ENCODE data around the gene NAA20.

Gene NAA20

DNA sequence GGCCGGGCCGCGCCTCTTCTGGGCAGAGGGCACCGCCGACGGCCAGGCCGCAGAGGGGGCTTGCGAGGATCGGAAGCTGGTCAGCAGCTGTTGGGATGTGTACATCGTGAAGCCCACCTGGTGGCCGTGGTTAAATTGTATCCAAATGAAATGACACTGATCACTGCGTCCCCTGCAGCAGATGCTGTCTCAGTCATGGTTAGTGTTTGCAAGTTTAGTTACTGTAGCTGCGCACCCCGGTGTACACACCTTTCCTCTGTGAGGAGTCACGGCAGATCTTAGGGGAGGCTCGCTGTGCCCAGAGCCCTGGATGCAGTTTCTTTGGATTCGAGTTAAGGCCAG, 653 bp downstream of the NAA20 start:
- DNase-seq (ENCODE audit: extremely low read depth, insufficient read length) = no peak
- Histone ChIP-seq H3K4me3 (replicated peaks; ENCODE audit: low read depth, low read length) (peak overlapping the region; percentile 96), H3K36me3 (ENCODE audit: control insufficient read depth, insufficient read depth, low read length) (peaks cover 1% of the 10 kb centered on the region; the same call in 1 of the 2 replicates), H3K27me3 (replicated peaks; ENCODE audit: control insufficient read depth, insufficient read depth, low read length) (no peaks in the 10 kb centered on the region)
- TF ChIP-seq, protein P1, sequence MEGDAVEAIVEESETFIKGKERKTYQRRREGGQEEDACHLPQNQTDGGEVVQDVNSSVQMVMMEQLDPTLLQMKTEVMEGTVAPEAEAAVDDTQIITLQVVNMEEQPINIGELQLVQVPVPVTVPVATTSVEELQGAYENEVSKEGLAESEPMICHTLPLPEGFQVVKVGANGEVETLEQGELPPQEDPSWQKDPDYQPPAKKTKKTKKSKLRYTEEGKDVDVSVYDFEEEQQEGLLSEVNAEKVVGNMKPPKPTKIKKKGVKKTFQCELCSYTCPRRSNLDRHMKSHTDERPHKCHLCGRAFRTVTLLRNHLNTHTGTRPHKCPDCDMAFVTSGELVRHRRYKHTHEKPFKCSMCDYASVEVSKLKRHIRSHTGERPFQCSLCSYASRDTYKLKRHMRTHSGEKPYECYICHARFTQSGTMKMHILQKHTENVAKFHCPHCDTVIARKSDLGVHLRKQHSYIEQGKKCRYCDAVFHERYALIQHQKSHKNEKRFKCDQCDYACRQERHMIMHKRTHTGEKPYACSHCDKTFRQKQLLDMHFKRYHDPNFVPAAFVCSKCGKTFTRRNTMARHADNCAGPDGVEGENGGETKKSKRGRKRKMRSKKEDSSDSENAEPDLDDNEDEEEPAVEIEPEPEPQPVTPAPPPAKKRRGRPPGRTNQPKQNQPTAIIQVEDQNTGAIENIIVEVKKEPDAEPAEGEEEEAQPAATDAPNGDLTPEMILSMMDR (IDR thresholded peaks at IDR 0.05; ENCODE audit: insufficient read depth, low read length, poor library complexity, severe bottlenecking) = no peak

DNA sequence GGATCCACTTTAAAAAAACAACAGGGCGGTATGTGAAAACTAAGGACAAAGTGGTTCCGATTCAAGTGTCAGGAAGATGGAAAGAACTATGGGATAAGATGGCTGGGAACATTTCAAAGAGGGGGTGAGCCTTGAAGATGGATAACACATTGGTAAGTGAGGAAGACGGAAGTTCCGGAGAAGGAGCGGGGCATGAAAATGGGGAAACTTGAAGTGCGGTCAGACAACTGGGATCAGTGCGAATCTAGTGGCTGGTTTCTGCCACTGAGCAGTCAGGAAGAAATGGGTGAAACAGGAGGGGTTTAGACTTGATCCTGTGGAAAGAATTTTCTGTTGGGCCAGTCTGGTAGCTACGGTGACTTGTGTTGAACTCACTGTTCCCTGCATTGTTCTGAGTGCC, 1.2 kb downstream of the NAA20 start:
- TF ChIP-seq, protein P1 (IDR thresholded peaks at IDR 0.05; ENCODE audit: insufficient read depth, low read length, poor library complexity, severe bottlenecking) = no peak
- Histone ChIP-seq H3K27me3 (replicated peaks; ENCODE audit: control insufficient read depth, insufficient read depth, low read length) (no peaks in the 10 kb centered on the region), H3K4me3 (replicated peaks; ENCODE audit: low read depth, low read length) (peak overlapping the region; percentile 96), H3K36me3 (ENCODE audit: control insufficient read depth, insufficient read depth, low read length) (peaks cover 3% of the 10 kb centered on the region; the same call in 1 of the 2 replicates)
- no peak for DNase-seq (ENCODE audit: extremely low read depth, insufficient read length)

DNA sequence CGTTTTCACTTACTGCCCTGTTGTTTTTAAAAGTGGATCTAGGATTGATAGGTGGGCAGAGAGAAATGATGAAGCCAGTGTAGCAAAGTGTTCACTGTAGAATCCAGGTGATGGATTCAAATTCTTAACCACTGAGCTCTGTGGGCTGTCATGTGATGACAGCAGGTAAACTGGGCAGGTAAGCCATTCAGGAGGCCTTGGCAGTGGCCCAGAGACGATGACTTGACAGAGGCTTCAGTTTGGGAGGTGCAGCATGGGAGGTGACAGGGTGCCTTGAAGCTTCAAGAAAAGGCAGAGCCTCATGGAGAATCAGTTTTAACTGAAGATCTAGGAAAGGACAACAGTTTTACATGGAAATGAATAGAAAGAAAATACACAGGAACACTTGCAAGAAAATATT, 2.0 kb downstream of the NAA20 start:
- H3K36me3 ChIP-seq (ENCODE audit: control insufficient read depth, insufficient read depth, low read length) = peaks cover 3% of the 10 kb centered on the region; the same call in 1 of the 2 replicates
- DNase-seq (ENCODE audit: extremely low read depth, insufficient read length) = no peak
- no peaks in the 10 kb centered on the region for H3K27me3 ChIP-seq (replicated peaks; ENCODE audit: control insufficient read depth, insufficient read depth, low read length)
- no peak overlapping the region for H3K4me3 ChIP-seq (replicated peaks; ENCODE audit: low read depth, low read length)
- TF ChIP-seq, protein P1 (IDR thresholded peaks at IDR 0.05; ENCODE audit: insufficient read depth, low read length, poor library complexity, severe bottlenecking) = no peak

DNA sequence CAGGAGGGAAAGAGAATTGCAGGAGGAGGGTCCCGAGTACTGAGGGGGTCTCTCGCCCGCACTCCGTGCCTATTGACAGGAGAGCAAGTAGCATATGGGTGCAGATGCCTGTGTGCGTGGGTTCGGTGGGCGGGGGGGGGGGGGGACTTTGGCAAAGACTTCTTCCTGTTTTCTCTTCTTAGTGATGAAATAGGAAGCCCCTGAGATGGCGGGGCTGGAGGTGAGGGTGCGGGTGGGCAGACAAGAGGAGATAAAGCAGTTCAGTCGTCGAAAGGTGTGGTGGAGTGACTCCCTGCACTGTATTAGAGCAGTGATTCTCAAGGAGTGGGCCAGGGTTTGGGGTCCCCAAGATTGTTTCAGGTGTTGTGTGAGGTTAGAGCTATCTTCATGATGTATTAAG, 3.7 kb downstream of the NAA20 start:
- Histone ChIP-seq H3K27me3 (replicated peaks; ENCODE audit: control insufficient read depth, insufficient read depth, low read length) (no peaks in the 10 kb centered on the region), H3K4me3 (replicated peaks; ENCODE audit: low read depth, low read length) (no peak overlapping the region)
- DNase-seq (ENCODE audit: extremely low read depth, insufficient read length) = no peak

DNA sequence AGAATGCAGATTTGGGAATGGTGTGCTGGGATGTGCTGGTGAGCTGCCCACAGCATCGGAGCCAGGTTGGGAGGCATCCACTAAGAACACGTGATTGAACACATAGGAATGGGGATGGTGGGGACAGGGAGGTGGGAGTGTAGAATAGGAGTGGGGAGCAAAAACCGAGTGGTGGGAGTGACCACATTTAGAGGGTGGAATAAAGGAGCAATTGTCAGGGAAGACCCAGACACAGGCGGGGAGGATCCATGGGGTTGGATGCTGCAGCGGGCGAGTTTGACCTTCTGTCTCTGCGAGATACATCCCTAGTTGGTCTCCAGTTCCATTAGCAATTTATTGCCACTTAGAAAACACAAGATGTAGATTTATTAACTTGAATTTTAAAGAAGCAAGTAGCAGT, 4.7 kb downstream of the NAA20 start:
- no peaks in the 10 kb centered on the region for H3K27me3 ChIP-seq (replicated peaks; ENCODE audit: control insufficient read depth, insufficient read depth, low read length)
- TF ChIP-seq, protein P1 (IDR thresholded peaks at IDR 0.05; ENCODE audit: insufficient read depth, low read length, poor library complexity, severe bottlenecking) = no peak
- peaks cover 3% of the 10 kb centered on the region for H3K36me3 ChIP-seq (ENCODE audit: control insufficient read depth, insufficient read depth, low read length)
- no peak for DNase-seq (ENCODE audit: extremely low read depth, insufficient read length)
- H3K4me3 ChIP-seq (replicated peaks; ENCODE audit: low read depth, low read length) = no peak overlapping the region

More for the DNA sequence above, 3.7 kb downstream of the NAA20 start:
- TF ChIP-seq, protein P1 (IDR thresholded peaks at IDR 0.05; ENCODE audit: insufficient read depth, low read length, poor library complexity, severe bottlenecking) = no peak
- peaks cover 3% of the 10 kb centered on the region; the same call in 1 of the 2 replicates for H3K36me3 ChIP-seq (ENCODE audit: control insufficient read depth, insufficient read depth, low read length)

DNA sequence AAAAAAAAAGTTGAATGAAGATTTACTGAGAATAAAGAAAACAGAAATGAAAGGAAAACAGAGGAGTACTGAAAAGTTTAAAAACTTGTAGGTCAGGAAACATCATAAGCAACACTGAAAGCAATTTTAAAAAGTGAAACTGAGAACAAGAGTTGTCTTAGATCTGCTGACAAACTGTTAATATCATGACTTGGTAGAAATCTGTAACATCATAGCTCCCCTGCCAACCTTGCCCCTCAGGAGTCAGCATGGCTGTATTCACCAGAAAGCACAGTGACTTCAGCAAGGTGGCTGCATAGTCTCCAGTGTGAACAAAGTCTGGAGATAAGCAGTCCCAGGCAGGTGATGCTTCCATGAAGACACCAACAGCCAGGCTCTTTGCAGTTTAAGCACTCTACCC, 5.3 kb downstream of the NAA20 start:
- no peak overlapping the region for H3K4me3 ChIP-seq (replicated peaks; ENCODE audit: low read depth, low read length)
- peaks cover 3% of the 10 kb centered on the region for H3K36me3 ChIP-seq (ENCODE audit: control insufficient read depth, insufficient read depth, low read length)
- TF ChIP-seq, protein P1 (IDR thresholded peaks at IDR 0.05; ENCODE audit: insufficient read depth, low read length, poor library complexity, severe bottlenecking) = no peak
- peak; percentile 19 for DNase-seq (ENCODE audit: extremely low read depth, insufficient read length)
- H3K27me3 ChIP-seq (replicated peaks; ENCODE audit: control insufficient read depth, insufficient read depth, low read length) = no peaks in the 10 kb centered on the region
